Measurements from ENCODE around the gene CX3CL1. TPM values are rescaled to one million over a fixed set of nuclear protein-coding genes. Genes with fewer than 3 reads are reported as not detected.

CX3CL1 gene
- total and polyA plus RNA-seq, 9 donors: 2.2 to 12.2 (median 6.9) TPM

DNA sequence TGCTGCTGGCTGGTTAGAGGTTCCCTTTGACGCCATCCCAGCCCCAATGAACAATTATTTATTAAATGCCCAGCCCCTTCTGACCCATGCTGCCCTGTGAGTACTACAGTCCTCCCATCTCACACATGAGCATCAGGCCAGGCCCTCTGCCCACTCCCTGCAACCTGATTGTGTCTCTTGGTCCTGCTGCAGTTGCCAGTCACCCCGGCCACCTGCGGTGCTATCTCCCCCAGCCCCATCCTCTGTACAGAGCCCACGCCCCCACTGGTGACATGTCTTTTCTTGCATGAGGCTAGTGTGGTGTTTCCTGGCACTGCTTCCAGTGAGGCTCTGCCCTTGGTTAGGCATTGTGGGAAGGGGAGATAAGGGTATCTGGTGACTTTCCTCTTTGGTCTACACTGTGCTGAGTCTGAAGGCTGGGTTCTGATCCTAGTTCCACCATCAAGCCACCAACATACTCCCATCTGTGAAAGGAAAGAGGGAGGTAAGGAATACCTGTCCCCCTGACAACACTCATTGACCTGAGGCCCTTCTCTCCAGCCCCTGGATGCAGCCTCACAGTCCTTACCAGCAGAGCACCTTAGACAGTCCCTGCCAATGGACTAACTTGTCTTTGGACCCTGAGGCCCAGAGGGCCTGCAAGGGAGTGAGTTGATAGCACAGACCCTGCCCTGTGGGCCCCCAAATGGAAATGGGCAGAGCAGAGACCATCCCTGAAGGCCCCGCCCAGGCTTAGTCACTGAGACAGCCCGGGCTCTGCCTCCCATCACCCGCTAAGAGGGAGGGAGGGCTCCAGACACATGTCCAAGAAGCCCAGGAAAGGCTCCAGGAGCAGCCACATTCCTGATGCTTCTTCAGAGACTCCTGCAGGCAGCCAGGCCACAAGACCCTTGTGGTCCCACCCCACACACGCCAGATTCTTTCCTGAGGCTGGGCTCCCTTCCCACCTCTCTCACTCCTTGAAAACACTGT, 11.3 kb downstream of the CX3CL1 start:
- TF ChIP-seq EP300 (IDR thresholded peaks at IDR 0.05) (no peak), POLR2A (IDR thresholded peaks at IDR 0.05) (no peak)
- TF ChIP-seq, protein P1, sequence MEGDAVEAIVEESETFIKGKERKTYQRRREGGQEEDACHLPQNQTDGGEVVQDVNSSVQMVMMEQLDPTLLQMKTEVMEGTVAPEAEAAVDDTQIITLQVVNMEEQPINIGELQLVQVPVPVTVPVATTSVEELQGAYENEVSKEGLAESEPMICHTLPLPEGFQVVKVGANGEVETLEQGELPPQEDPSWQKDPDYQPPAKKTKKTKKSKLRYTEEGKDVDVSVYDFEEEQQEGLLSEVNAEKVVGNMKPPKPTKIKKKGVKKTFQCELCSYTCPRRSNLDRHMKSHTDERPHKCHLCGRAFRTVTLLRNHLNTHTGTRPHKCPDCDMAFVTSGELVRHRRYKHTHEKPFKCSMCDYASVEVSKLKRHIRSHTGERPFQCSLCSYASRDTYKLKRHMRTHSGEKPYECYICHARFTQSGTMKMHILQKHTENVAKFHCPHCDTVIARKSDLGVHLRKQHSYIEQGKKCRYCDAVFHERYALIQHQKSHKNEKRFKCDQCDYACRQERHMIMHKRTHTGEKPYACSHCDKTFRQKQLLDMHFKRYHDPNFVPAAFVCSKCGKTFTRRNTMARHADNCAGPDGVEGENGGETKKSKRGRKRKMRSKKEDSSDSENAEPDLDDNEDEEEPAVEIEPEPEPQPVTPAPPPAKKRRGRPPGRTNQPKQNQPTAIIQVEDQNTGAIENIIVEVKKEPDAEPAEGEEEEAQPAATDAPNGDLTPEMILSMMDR (IDR thresholded peaks at IDR 0.05): no peak
- intact Hi-C loops (cut with DNase I): no loop called here
- 63 to 72% (median 69%) methylated on average over 8 of the region's 8 CpGs for WGBS, 3 donors
- no peaks in the 10 kb centered on the region for H3K36me3 ChIP-seq
- H3K27ac ChIP-seq: no peak overlapping the region
- no peaks in the 10 kb centered on the region for H3K27me3 ChIP-seq
- no peaks in the 10 kb centered on the region for H3K4me1 ChIP-seq (ENCODE audit: insufficient read depth)
- H3K9me3 ChIP-seq: no peaks in the 10 kb centered on the region
- no peak for DNase-seq
- H3K4me3 ChIP-seq: no peak overlapping the region

DNA sequence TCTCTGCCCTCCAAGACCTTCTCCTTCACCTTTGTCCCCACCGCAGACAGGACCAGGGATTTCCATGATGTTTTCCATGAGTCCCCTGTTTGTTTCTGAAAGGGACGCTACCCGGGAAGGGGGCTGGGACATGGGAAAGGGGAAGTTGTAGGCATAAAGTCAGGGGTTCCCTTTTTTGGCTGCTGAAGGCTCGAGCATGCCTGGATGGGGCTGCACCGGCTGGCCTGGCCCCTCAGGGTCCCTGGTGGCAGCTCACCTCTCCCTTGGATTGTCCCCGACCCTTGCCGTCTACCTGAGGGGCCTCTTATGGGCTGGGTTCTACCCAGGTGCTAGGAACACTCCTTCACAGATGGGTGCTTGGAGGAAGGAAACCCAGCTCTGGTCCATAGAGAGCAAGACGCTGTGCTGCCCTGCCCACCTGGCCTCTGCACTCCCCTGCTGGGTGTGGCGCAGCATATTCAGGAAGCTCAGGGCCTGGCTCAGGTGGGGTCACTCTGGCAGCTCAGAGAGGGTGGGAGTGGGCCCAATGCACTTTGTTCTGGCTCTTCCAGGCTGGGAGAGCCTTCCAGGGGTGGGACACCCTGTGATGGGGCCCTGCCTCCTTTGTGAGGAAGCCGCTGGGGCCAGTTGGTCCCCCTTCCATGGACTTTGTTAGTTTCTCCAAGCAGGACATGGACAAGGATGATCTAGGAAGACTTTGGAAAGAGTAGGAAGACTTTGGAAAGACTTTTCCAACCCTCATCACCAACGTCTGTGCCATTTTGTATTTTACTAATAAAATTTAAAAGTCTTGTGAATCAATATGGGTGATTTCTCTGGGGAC, 12.2 kb downstream of the CX3CL1 start:
- DNase-seq: no peak
- Histone ChIP-seq H3K27ac (no peak overlapping the region), H3K27me3 (no peaks in the 10 kb centered on the region), H3K36me3 (no peaks in the 10 kb centered on the region), H3K4me1 (ENCODE audit: insufficient read depth) (no peaks in the 10 kb centered on the region), H3K9me3 (no peaks in the 10 kb centered on the region), H3K4me3 (no peak overlapping the region)
- 66 to 72% (median 69%) methylated on average over 11 of the region's 11 CpGs for WGBS, 3 donors
- intact Hi-C loops (cut with DNase I): no loop called here
- TF ChIP-seq POLR2A (IDR thresholded peaks at IDR 0.05): no peak
- no peak for TF ChIP-seq EP300 (IDR thresholded peaks at IDR 0.05)
- TF ChIP-seq, protein P1 (IDR thresholded peaks at IDR 0.05): no peak

DNA sequence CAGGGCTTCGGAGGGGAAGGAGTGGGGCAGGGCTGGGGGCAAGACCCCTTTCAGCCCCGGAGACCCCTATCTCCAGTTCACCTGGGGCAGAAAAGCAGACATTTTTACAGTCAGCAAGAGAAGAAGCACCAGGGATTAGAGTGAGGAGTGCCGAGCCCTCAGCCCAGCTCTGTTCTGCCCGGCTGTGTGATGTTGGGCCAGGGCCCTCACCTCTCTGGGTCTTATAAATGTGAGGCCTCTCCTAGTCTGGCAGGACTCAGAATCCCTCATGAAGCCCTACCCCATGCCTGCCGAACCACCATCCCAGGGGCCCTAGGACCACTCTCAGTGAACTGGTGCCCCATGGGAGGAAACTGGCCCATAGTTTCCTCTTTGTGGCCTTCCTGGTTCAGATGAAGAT, 12.8 kb downstream of the CX3CL1 start:
- Histone ChIP-seq H3K4me1 (ENCODE audit: insufficient read depth) (no peaks in the 10 kb centered on the region), H3K27ac (no peak overlapping the region), H3K27me3 (no peaks in the 10 kb centered on the region), H3K4me3 (no peak overlapping the region), H3K36me3 (no peaks in the 10 kb centered on the region), H3K9me3 (no peaks in the 10 kb centered on the region)
- TF ChIP-seq, protein P1 (IDR thresholded peaks at IDR 0.05): no peak
- TF ChIP-seq EP300 (IDR thresholded peaks at IDR 0.05) (no peak), POLR2A (IDR thresholded peaks at IDR 0.05) (no peak)
- no peak for DNase-seq
- WGBS, 3 donors: 78 to 97% (median 83%) methylated on average over 5 of the region's 5 CpGs
- intact Hi-C loops (cut with DNase I): no loop called here

DNA sequence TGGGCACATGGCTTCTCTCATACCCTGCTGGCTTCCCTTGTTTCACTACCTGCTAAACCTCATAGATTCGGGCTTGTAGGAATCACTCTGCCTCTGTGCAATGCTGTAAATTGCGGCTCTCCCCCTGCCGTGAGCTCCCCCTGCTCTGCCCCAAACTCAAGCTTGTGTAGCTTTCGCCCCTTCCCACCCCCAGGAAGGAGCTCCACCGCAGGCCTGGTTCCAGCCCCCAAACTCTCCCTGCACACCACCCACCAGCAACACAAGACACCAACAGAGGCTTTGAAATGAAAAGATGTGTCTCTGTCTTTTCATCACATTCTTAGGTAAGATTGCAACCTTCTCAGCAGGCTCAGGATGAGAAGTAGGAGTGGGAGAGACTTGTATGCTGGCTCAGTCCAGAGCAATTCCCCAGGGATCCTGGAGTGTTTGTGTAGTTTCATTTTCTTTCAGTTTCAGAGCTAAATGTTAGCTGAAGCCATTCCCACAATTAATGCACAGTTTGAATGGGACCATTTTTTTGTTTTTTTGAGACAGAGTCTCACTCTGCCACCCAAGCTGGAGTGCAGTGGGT, 14.2 kb downstream of the CX3CL1 start:
- intact Hi-C loops (cut with DNase I): no loop called here
- no peak for DNase-seq
- no peaks in the 10 kb centered on the region for H3K36me3 ChIP-seq

More for the DNA sequence above, 14.2 kb downstream of the CX3CL1 start:
- 51 to 67% (median 58%) methylated on average over 5 of the region's 5 CpGs for WGBS, 3 donors
- TF ChIP-seq POLR2A (IDR thresholded peaks at IDR 0.05) (no peak), EP300 (IDR thresholded peaks at IDR 0.05) (no peak)
- Histone ChIP-seq H3K27ac (no peak overlapping the region), H3K4me1 (ENCODE audit: insufficient read depth) (no peaks in the 10 kb centered on the region), H3K27me3 (no peaks in the 10 kb centered on the region), H3K9me3 (no peaks in the 10 kb centered on the region), H3K4me3 (no peak overlapping the region)

Data from ovary (tissue), 9 donors.